ENCODE measurements around the gene RASGEF1C.

- TF ChIP-seq CTCF (IDR thresholded peaks at IDR 0.05) (no peak), POLR2AphosphoS5 (IDR thresholded peaks at IDR 0.05) (no peak), POLR2A (IDR thresholded peaks at IDR 0.05) (no peak)
Measured at GRCh38 chr5:180103487-180104167, 105.4 kb downstream of the RASGEF1C start.
